SK-N-SH (cell line): Measurements from ENCODE around the gene PATE1. TPM values are rescaled to one million over a fixed set of nuclear protein-coding genes. Genes with fewer than 3 reads are reported as not detected.

Experiments used
- CTCF ChIA-PET: fragments of 300-600, 350-600 bp; formaldehyde crosslinking; extraction: SDS; loops from one replicate; lab custom pipeline; 2021; lab: Yijun Ruan, JAX
- POLR2A ChIA-PET: fragments of 350-600 bp; sonication (Branson Sonifier 250); formaldehyde crosslinking; extraction: SDS; loops from one replicate; lab custom pipeline; 2020; ENCODE audit warnings: antibody characterized with exemption, inconsistent platforms; lab: Yijun Ruan, JAX
- DNase-seq: peaks from one replicate; pipeline ENCODE4 v3.0.0; 2012
- H2AFZ ChIP-seq: fragments of 200-600 bp; sonication (generic); 2 replicates; pipeline ENCODE4 v1.8.1; 2016; ENCODE audit warnings: antibody characterized with exemption, mild to moderate bottlenecking, low read depth
- H3F3A ChIP-seq: fragments of 200-600 bp; sonication (generic); replicated peaks from 2 replicates; pipeline ENCODE3; 2016; ENCODE audit warnings: antibody characterized with exemption, mild to moderate bottlenecking; ENCODE audit not compliant: insufficient read depth
- H3K27ac ChIP-seq, 2 experiments: fragments of 200-500 bp in 1 of 2; fragments of 200-600 bp in 1 of 2; sonication (Bioruptor generic) in 1 of 2; sonication (generic), shearing (Covaris generic) in 1 of 2; 2 replicates each; pipeline versions ENCODE4 v1.5.1 to v1.6.1; 2014 to 2016; ENCODE audit warnings: low read depth in 2 of 2, inconsistent platforms in 1 of 2, low read length in 1 of 2, mild to moderate bottlenecking in 1 of 2, mixed read lengths in 1 of 2
- H3K27me3 ChIP-seq: fragments of 200-600 bp; sonication (generic), shearing (Covaris generic); 2 replicates; pipeline ENCODE4 v1.6.1; 2016; ENCODE audit warnings: mixed run types; ENCODE audit not compliant: insufficient read depth
- H3K36me3 ChIP-seq, 2 experiments: fragments of 200-500 bp in 1 of 2; fragments of 200-600 bp in 1 of 2; sonication (Bioruptor generic) in 1 of 2; sonication (generic) in 1 of 2; replicated peaks in 1 of 2; 2 replicates each; pipeline versions ENCODE3 to v1.5.1; 2014 to 2016; ENCODE audit warnings: low read length in 1 of 2, mild to moderate bottlenecking in 1 of 2; ENCODE audit not compliant: insufficient read depth in 2 of 2, control insufficient read depth in 1 of 2
- H3K4me1 ChIP-seq, 2 experiments: fragments of 200-500 bp in 1 of 2; fragments of 200-600 bp in 1 of 2; sonication (Bioruptor generic) in 1 of 2; sonication (generic), shearing (Covaris generic) in 1 of 2; 2 replicates each; pipeline versions ENCODE4 v1.5.1 to v1.6.1; 2014 to 2016; ENCODE audit warnings: low read depth in 1 of 2, low read length in 1 of 2, mixed run types in 1 of 2; ENCODE audit not compliant: insufficient read depth in 2 of 2, control insufficient read depth in 1 of 2
- H3K4me2 ChIP-seq: fragments of 200-600 bp; sonication (generic), shearing (Covaris generic); 2 replicates; pipeline ENCODE4 v1.6.1; 2017; ENCODE audit warnings: mixed run types
- H3K4me3 ChIP-seq, 2 experiments: fragments of 200-500 bp in 1 of 2; fragments of 200-600 bp in 1 of 2; sonication (Bioruptor generic) in 1 of 2; sonication (generic), shearing (Covaris generic) in 1 of 2; 2 replicates each; pipeline versions ENCODE4 v1.5.1 to v1.8.1; 2014 to 2016; ENCODE audit warnings: low read depth in 2 of 2, inconsistent platforms in 1 of 2, low read length in 1 of 2, mild to moderate bottlenecking in 1 of 2, mixed read lengths in 1 of 2, moderate library complexity in 1 of 2
- H3K79me2 ChIP-seq: fragments of 200-600 bp; sonication (generic); 2 replicates; pipeline ENCODE4 v1.8.1; 2017; ENCODE audit warnings: mild to moderate bottlenecking; ENCODE audit not compliant: insufficient read depth
- H3K9ac ChIP-seq: fragments of 200-600 bp; sonication (generic); 2 replicates; pipeline ENCODE4 v1.6.1; 2017; ENCODE audit warnings: mixed run types
- H3K9me2 ChIP-seq: fragments of 200-600 bp; sonication (generic); 2 replicates; pipeline ENCODE4 v1.6.1; 2017; ENCODE audit warnings: mixed run types
- H3K9me3 ChIP-seq: fragments of 200-600 bp; sonication (generic); 2 replicates; pipeline ENCODE4 v1.6.1; 2017; ENCODE audit warnings: mixed run types, mild to moderate bottlenecking, moderate library complexity
- H4K20me1 ChIP-seq: fragments of 200-600 bp; sonication (generic); 2 replicates; pipeline ENCODE4 v1.6.1; 2017; ENCODE audit warnings: mild to moderate bottlenecking, mixed run types; ENCODE audit not compliant: insufficient read depth
- CTCF ChIP-seq: fragments of 200-600 bp; sonication (generic); IDR thresholded peaks from 2 replicates; pipeline ENCODE4 v1.6.1; 2017; ENCODE audit warnings: antibody characterized with exemption, mild to moderate bottlenecking, moderate library complexity
- FOSL2 ChIP-seq: IDR thresholded peaks from 2 replicates; pipeline ENCODE4 v1.4.0; 2012; ENCODE audit warnings: low read depth, mild to moderate bottlenecking, moderate library complexity, borderline replicate concordance
- GATA2 ChIP-seq: sonication (generic); formaldehyde crosslinking; IDR thresholded peaks from 2 replicates; pipeline ENCODE4 v1.5.0; 2020; ENCODE audit warnings: mild to moderate bottlenecking, missing genetic modification reagents
- IRF3 ChIP-seq: fragments of 150-350 bp; IDR thresholded peaks from 2 replicates; pipeline ENCODE4 v1.6.1; 2016; ENCODE audit warnings: mild to moderate bottlenecking, low read depth, low read length
- MEF2A ChIP-seq: IDR thresholded peaks from 2 replicates; pipeline ENCODE4 v1.4.0; 2012; ENCODE audit warnings: low read depth, borderline replicate concordance
- PBX3 ChIP-seq: IDR thresholded peaks from 2 replicates; pipeline ENCODE4; 2012
- POLR2AphosphoS5 ChIP-seq: IDR thresholded peaks from 2 replicates; pipeline ENCODE4 v1.6.1; 2012; ENCODE audit warnings: low read depth, low read length
- RAD21 ChIP-seq: IDR thresholded peaks from 2 replicates; pipeline ENCODE4 v1.6.1; 2012; ENCODE audit warnings: mild to moderate bottlenecking, low read length
- RFX5 ChIP-seq: IDR thresholded peaks from 2 replicates; pipeline ENCODE4 v1.6.1; 2012; ENCODE audit warnings: mild to moderate bottlenecking, improper control_type of control experiment, low read length
- RXRA ChIP-seq: IDR thresholded peaks from 2 replicates; pipeline ENCODE4 v1.4.0; 2012; ENCODE audit warnings: low read depth, mild to moderate bottlenecking, borderline replicate concordance
- SIN3A ChIP-seq: IDR thresholded peaks from 2 replicates; pipeline ENCODE4 v1.6.1; 2012; ENCODE audit warnings: low read depth, mild to moderate bottlenecking, low read length, moderate library complexity, borderline replicate concordance
- WGBS: methylation state at CpG from one replicate; pipeline ENCODE4 v1.1.6; 2017; ENCODE audit warnings: low lambda C conversion rate; 5-methylcytosine and 5-hydroxymethylcytosine counted together
- polyA plus RNA-seq, 3 experiments: library from polyadenylated mRNA; depleted of rRNA; stranded (reverse); fragments of >200 nt; gene quantifications; 2 replicates each; pipeline ENCODE4 v1.2.3, GENCODE V29; 2012

Gene PATE1
- polyA plus RNA-seq, 1 of the 3 experiments (the other 2 are of a cell fraction): not detected

GRCh38 chr11:125770583-125770982 is 24.5 kb downstream of the PATE1 start:
- peaks cover 22% of the 10 kb centered on the region for H3F3A ChIP-seq

More at GRCh38 chr11:125770583-125770982, 24.5 kb downstream of the PATE1 start:
- Histone ChIP-seq H3K27ac (no peak overlapping the region), H2AFZ (no peak overlapping the region), H3K9me3 (no peaks in the 10 kb centered on the region), H3K9me2 (no peaks in the 10 kb centered on the region), H4K20me1 (no peaks in the 10 kb centered on the region), H3K4me1 (peaks cover 0 to 17% of the 10 kb centered on the region in 2 experiments; a peak in 2 of 4 replicates), H3K4me3 (no peak overlapping the region), H3K4me2 (no peak overlapping the region), H3K27me3 (no peaks in the 10 kb centered on the region), H3K36me3 (no peaks in the 10 kb centered on the region), H3K9ac (no peak overlapping the region), H3K79me2 (no peaks in the 10 kb centered on the region)
- no peak for TF ChIP-seq POLR2AphosphoS5
- TF ChIP-seq RFX5: no peak
- no peak for TF ChIP-seq FOSL2
- no peak for TF ChIP-seq MEF2A
- no peak for TF ChIP-seq RXRA
- TF ChIP-seq CTCF: no peak
- TF ChIP-seq PBX3: no peak
- TF ChIP-seq SIN3A: no peak
- TF ChIP-seq GATA2 (CRISPR knock-in tag): no peak
- no peak for TF ChIP-seq IRF3
- no peak for TF ChIP-seq RAD21
- no peak for DNase-seq
- CTCF ChIA-PET: interaction anchor here (1.0 kb wide), 1 partner anchor 46 kb away, joined by 3 read pairs; no protein-coding TSS in a partner anchor
- POLR2A ChIA-PET: no interaction called here
- whole genome bisulfite sequencing: 31% methylated on average over 2 of the region's 2 CpGs
